Thymus (tissue), 11 donors: ENCODE data around the gene NASP. TPM values are rescaled to one million over a fixed set of nuclear protein-coding genes. Genes with fewer than 3 reads are reported as not detected.

ENCODE experiments used
- DNase-seq, 9 donors: peaks; one replicate each; pipeline ENCODE4 v3.0.0-alpha.2; 2013; ENCODE audit warnings: low spot score in 9 of 9, low read depth in 6 of 9, missing footprints in 1 of 9
- H3K27ac ChIP-seq, 2 donors: one replicate each; pipeline ENCODE4 v1.5.1; 2013; ENCODE audit warnings: control low read depth in 1 of 2, low read depth in 1 of 2, low read length in 1 of 2, mild to moderate bottlenecking in 1 of 2, moderate library complexity in 1 of 2
- H3K27me3 ChIP-seq, 2 donors: one replicate each; pipeline ENCODE4 v1.5.1; 2013; ENCODE audit warnings: low read length in 1 of 2; ENCODE audit not compliant: control insufficient read depth in 2 of 2, insufficient read depth in 1 of 2
- H3K36me3 ChIP-seq, 2 donors: one replicate each; pipeline ENCODE4 v1.5.1; 2013; ENCODE audit warnings: low read length in 1 of 2, mild to moderate bottlenecking in 1 of 2, moderate library complexity in 1 of 2; ENCODE audit not compliant: control insufficient read depth in 2 of 2, insufficient read depth in 2 of 2
- H3K4me1 ChIP-seq, 2 donors: one replicate each; pipeline ENCODE4 v1.5.1; 2013; ENCODE audit warnings: low read length in 2 of 2; ENCODE audit not compliant: control insufficient read depth in 2 of 2, insufficient read depth in 2 of 2
- H3K4me3 ChIP-seq, 2 donors: one replicate each; pipeline ENCODE4 v1.5.1; 2013; ENCODE audit warnings: low read length in 2 of 2, control low read depth in 1 of 2, mild to moderate bottlenecking in 1 of 2
- H3K9me3 ChIP-seq, 2 donors: one replicate each; pipeline ENCODE4 v1.5.1; 2013; ENCODE audit warnings: low read length in 1 of 2, mild to moderate bottlenecking in 1 of 2; ENCODE audit not compliant: control insufficient read depth in 2 of 2, insufficient read depth in 1 of 2
- WGBS: extraction: QIAGEN DNeasy Blood & Tissue Kit; methylation state at CpG from one replicate; pipeline ENCODE4 v1.1.7; 2013; 5-methylcytosine and 5-hydroxymethylcytosine counted together
- polyA plus RNA-seq: library from polyadenylated mRNA; stranded (reverse); fragments of 200-250 nt; gene quantifications from one replicate; pipeline ENCODE4 v1.2.3, GENCODE V29; 2013
- total RNA-seq: library from RNA; stranded (reverse); fragments of 120-200 nt; gene quantifications from one replicate; pipeline ENCODE4 v1.2.4, GENCODE V29; 2013
- donor health status: healthy.

The NASP gene
- total and polyA plus RNA-seq, 2 donors = 151 to 170 TPM

- H3K9me3 ChIP-seq = peaks cover 0 to 3% of the 10 kb centered on the region in 2 donors
- H3K4me3 ChIP-seq = no peak overlapping the region
- peaks cover 35 to 55% of the 10 kb centered on the region in 2 donors for H3K36me3 ChIP-seq
- 94% methylated on average over 2 of the region's 2 CpGs for WGBS
- H3K4me1 ChIP-seq = no peaks in the 10 kb centered on the region
- no peak for DNase-seq
- H3K27me3 ChIP-seq = no peaks in the 10 kb centered on the region
- no peak overlapping the region for H3K27ac ChIP-seq
These were observed 76.5 kb downstream of the NASP start for GRCh38 chr1:45660336-45660735.

GRCh38 chr1:45666836-45667235, 83.0 kb downstream of the NASP start:
- Histone ChIP-seq H3K4me3 (no peak overlapping the region), H3K27me3 (no peaks in the 10 kb centered on the region), H3K36me3 (peaks cover 0 to 3% of the 10 kb centered on the region in 2 donors), H3K4me1 (no peaks in the 10 kb centered on the region), H3K27ac (no peak overlapping the region), H3K9me3 (peaks cover 0 to 3% of the 10 kb centered on the region in 2 donors)
- WGBS = 99% methylated on average over 2 of the region's 2 CpGs
- DNase-seq = no peak

- 98% methylated on average over 8 of the region's 8 CpGs for WGBS
These were observed 83.7 kb downstream of the NASP start for GRCh38 chr1:45667321-45668111.

More at GRCh38 chr1:45667321-45668111, 83.7 kb downstream of the NASP start:
- Histone ChIP-seq H3K9me3 (peaks cover 0 to 3% of the 10 kb centered on the region in 2 donors), H3K4me1 (no peaks in the 10 kb centered on the region), H3K27me3 (no peaks in the 10 kb centered on the region), H3K27ac (no peak overlapping the region), H3K36me3 (peaks cover 0 to 4% of the 10 kb centered on the region in 2 donors), H3K4me3 (no peak overlapping the region)
- DNase-seq = no peak

Other genes starting within 250 kb of the NASP start
- 13.3 TPM for gene TOE1, start 243.9 kb upstream of the NASP start, total RNA-seq
- 12.0 TPM for gene TOE1, start 243.9 kb upstream of the NASP start, polyA plus RNA-seq
- 25.5 TPM for gene MUTYH, start 243.6 kb upstream of the NASP start, total RNA-seq
- gene MUTYH, start 243.6 kb upstream of the NASP start, polyA plus RNA-seq = 37.3 TPM
- gene TESK2, start 92.9 kb upstream of the NASP start, total RNA-seq = 3.9 TPM
- 6.6 TPM for gene TESK2, start 92.9 kb upstream of the NASP start, polyA plus RNA-seq
- 2.8 TPM for gene CCDC163, start 84.0 kb upstream of the NASP start, total RNA-seq
- gene CCDC163, start 84.0 kb upstream of the NASP start, polyA plus RNA-seq = 6.3 TPM
- 3.6 TPM for gene MMACHC, start 83.7 kb upstream of the NASP start, total RNA-seq
- 1.5 TPM for gene MMACHC, start 83.7 kb upstream of the NASP start, polyA plus RNA-seq
- 347 TPM for gene PRDX1, start 62.2 kb upstream of the NASP start, total RNA-seq
- 389 TPM for gene PRDX1, start 62.2 kb upstream of the NASP start, polyA plus RNA-seq
- gene AKR1A1, start 33.2 kb upstream of the NASP start, total RNA-seq = 147 TPM
- gene AKR1A1, start 33.2 kb upstream of the NASP start, polyA plus RNA-seq = 130 TPM
- 0.90 TPM for gene CCDC17, start 40.0 kb downstream of the NASP start, total RNA-seq
- 3.4 TPM for gene CCDC17, start 40.0 kb downstream of the NASP start, polyA plus RNA-seq
- 87.2 TPM for gene GPBP1L1, start 102.5 kb downstream of the NASP start, total RNA-seq
- gene GPBP1L1, start 102.5 kb downstream of the NASP start, polyA plus RNA-seq = 92.3 TPM
- gene TMEM69, start 104.1 kb downstream of the NASP start, total RNA-seq = 26.9 TPM
- gene TMEM69, start 104.1 kb downstream of the NASP start, polyA plus RNA-seq = 28.8 TPM
- gene IPP, start 166.6 kb downstream of the NASP start, total RNA-seq = 11.6 TPM
- gene IPP, start 166.6 kb downstream of the NASP start, polyA plus RNA-seq = 8.9 TPM
- 3.4 TPM for gene MAST2, start 219.6 kb downstream of the NASP start, total RNA-seq
- gene MAST2, start 219.6 kb downstream of the NASP start, polyA plus RNA-seq = 8.8 TPM